ENCODE measurements around the gene BANF1. TPM values are rescaled to one million over a fixed set of nuclear protein-coding genes. Genes with fewer than 3 reads are reported as not detected.

The BANF1 gene
- total and polyA plus RNA-seq, 2 donors (not counting 1 experiment from before 2014, with no cell fraction given), result 74.3 to 99.3 TPM

DNA sequence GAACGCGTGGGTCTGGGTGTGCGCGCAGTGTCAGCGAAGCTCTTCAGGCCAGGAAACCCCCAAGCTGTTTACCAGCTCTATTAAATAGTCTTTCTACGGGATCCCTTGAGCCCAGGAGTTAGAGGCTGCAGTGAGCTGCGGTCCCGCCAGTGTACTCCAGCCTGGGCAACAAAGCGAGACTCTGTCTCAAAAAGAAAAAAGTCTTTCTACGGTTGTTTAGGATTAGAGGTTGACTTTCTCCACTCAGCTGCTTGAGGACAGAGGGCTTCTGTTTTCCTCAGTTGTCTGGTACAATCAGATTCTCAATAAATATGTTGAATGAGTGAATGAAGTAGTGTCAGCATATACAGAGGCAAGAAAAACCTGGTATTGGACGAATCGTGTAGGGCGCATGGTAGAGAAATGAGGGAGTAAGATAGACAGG lies 40.1 kb upstream of the BANF1 start:
- Histone ChIP-seq H3K27ac (ENCODE audit: low read length in 2 of 2) (peak overlapping the region; percentile 40 to 89), H3K36me3 (replicated peaks in 1 of 2; ENCODE audit: control extremely low read depth in 1 of 2, control insufficient read depth in 1 of 2, extremely low read depth in 1 of 2, insufficient read depth in 2 of 2, low read length in 1 of 2) (peaks cover 9 to 35% of the 10 kb centered on the region in 2 experiments), H3K9me3 (ENCODE audit: control extremely low read depth in 1 of 3, control insufficient read depth in 2 of 3, insufficient read depth in 1 of 3, low read length in 2 of 3) (peaks cover 0 to 1% (median 0%) of the 10 kb centered on the region in 3 donors), H2AFZ (ENCODE audit: insufficient read depth, low read depth, low read length, poor library complexity, severe bottlenecking) (no peak overlapping the region), H3K79me2 (ENCODE audit: control insufficient read depth, insufficient read depth, low read length) (peaks cover 61% of the 10 kb centered on the region), H3K4me1 (ENCODE audit: control insufficient read depth in 2 of 2, insufficient read depth in 2 of 2, low read length in 2 of 2) (peaks cover 28 to 39% of the 10 kb centered on the region in 2 donors), H3K9ac (ENCODE audit: low read length) (peak overlapping the region; percentile 97), H3K4me2 (replicated peaks; ENCODE audit: low read depth, low read length, poor library complexity, severe bottlenecking) (peak overlapping the region; percentile 95), H3K4me3 (ENCODE audit: control extremely low read depth in 1 of 5, extremely low read depth in 1 of 5, insufficient read depth in 1 of 5, low read depth in 2 of 5, low read length in 4 of 5) (peak overlapping the region; percentile 74 to 90 (median 77)), H4K20me1 (ENCODE audit: control insufficient read depth, insufficient read depth, low read length, poor library complexity, severe bottlenecking) (peaks cover 44% of the 10 kb centered on the region), H3K27me3 (replicated peaks in 1 of 4; ENCODE audit: control extremely low read depth in 1 of 4, control insufficient read depth in 3 of 4, insufficient read depth in 4 of 4, low read length in 3 of 4) (no peaks in the 10 kb centered on the region)
- Mint-ChIP-seq H3K4me1 (peaks cover 44% of the 10 kb centered on the region), H3K9me3 (ENCODE audit: insufficient read depth) (no peaks in the 10 kb centered on the region), H3K4me3 (peak overlapping the region; percentile 98), H3K27ac (peak overlapping the region; percentile 84), H3K27me3 (no peaks in the 10 kb centered on the region)
- no peak for ATAC-seq (ENCODE audit: low read depth)
- WGBS (ENCODE audit: insufficient coverage), result 9% methylated on average over 10 of the region's 13 CpGs
- TF ChIP-seq EZH2 (IDR thresholded peaks at IDR 0.05; ENCODE audit: borderline replicate concordance, insufficient read depth, low read depth, low read length, poor library complexity, severe bottlenecking), result no peak
- TF ChIP-seq CTCF (IDR thresholded peaks at IDR 0.05), result no peak
- intact Hi-C loops (cut with micrococcal nuclease), result no loop called here
- POLR2A ChIA-PET, result interaction anchor here (0.6 to 2.2 kb wide), 6 partner anchors 34 to 898 kb away, joined by 3 to 14 read pairs (median 8); partner anchors contain the start of genes BANF1, CCDC85B, EIF1AD and MUS81
- DNase-seq, result no peak
- CTCF ChIA-PET, result interaction anchor here (0.9 to 3.4 kb wide), 5 partner anchors 20 to 182 kb away, joined by 3 to 27 read pairs (median 4); partner anchors contain the start of genes BANF1, CCDC85B, EIF1AD and FIBP

DNA sequence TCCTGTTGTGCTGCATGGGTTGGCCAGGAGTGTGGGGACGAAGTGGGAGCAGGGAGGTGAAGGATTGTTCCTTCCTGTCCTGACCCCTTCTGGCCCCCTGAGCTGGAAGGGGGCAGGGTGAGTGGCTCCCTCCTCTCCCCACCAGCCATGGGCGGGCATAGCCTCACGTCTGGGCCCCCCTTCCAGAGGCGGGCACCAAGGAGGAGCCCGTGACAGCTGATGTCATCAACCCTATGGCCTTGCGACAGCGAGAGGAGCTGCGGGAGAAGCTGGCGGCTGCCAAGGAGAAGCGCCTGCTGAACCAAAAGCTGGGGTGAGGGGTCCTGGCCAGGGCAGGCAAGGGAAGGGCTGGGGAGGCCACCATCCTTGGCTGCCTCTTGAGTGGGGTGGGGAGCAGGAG lies 37.4 kb upstream of the BANF1 start:
- CTCF ChIA-PET, result interaction anchor here (0.8 kb wide), 1 partner anchor 12 kb away, joined by 4 read pairs; no protein-coding TSS in a partner anchor
- WGBS (ENCODE audit: insufficient coverage), result 95% methylated on average over 9 of the region's 10 CpGs

More for the DNA sequence above, 37.4 kb upstream of the BANF1 start:
- no peaks in the 10 kb centered on the region for H3K9me3 ChIP-seq (ENCODE audit: control extremely low read depth in 1 of 3, control insufficient read depth in 2 of 3, insufficient read depth in 1 of 3, low read length in 2 of 3)
- no peaks in the 10 kb centered on the region for H3K27me3 Mint-ChIP-seq
- no peak overlapping the region for H3K4me3 Mint-ChIP-seq
- no peak overlapping the region for H3K27ac Mint-ChIP-seq
- POLR2A ChIA-PET, result no interaction called here
- peaks cover 10 to 62% of the 10 kb centered on the region in 2 experiments for H3K36me3 ChIP-seq (replicated peaks in 1 of 2; ENCODE audit: control extremely low read depth in 1 of 2, control insufficient read depth in 1 of 2, extremely low read depth in 1 of 2, insufficient read depth in 2 of 2, low read length in 1 of 2)
- no peak overlapping the region for H3K27ac ChIP-seq (ENCODE audit: low read length in 2 of 2)
- peaks cover 20 to 29% of the 10 kb centered on the region in 2 donors for H3K4me1 ChIP-seq (ENCODE audit: control insufficient read depth in 2 of 2, insufficient read depth in 2 of 2, low read length in 2 of 2)
- peaks cover 62% of the 10 kb centered on the region for H3K79me2 ChIP-seq (ENCODE audit: control insufficient read depth, insufficient read depth, low read length)
- intact Hi-C loops (cut with micrococcal nuclease), result no loop called here
- no peaks in the 10 kb centered on the region for H3K9me3 Mint-ChIP-seq (ENCODE audit: insufficient read depth)
- H3K4me3 ChIP-seq (ENCODE audit: control extremely low read depth in 1 of 5, extremely low read depth in 1 of 5, insufficient read depth in 1 of 5, low read depth in 2 of 5, low read length in 4 of 5), result no peak overlapping the region
- H3K4me1 Mint-ChIP-seq, result peaks cover 34% of the 10 kb centered on the region
- no peak overlapping the region for H3K9ac ChIP-seq (ENCODE audit: low read length)
- H4K20me1 ChIP-seq (ENCODE audit: control insufficient read depth, insufficient read depth, low read length, poor library complexity, severe bottlenecking), result peaks cover 56% of the 10 kb centered on the region
- DNase-seq (no peak), ATAC-seq (ENCODE audit: low read depth) (no peak)
- H3K27me3 ChIP-seq (replicated peaks in 1 of 4; ENCODE audit: control extremely low read depth in 1 of 4, control insufficient read depth in 3 of 4, insufficient read depth in 4 of 4, low read length in 3 of 4), result no peaks in the 10 kb centered on the region
- no peak overlapping the region for H3K4me2 ChIP-seq (replicated peaks; ENCODE audit: low read depth, low read length, poor library complexity, severe bottlenecking)
- no peak overlapping the region for H2AFZ ChIP-seq (ENCODE audit: insufficient read depth, low read depth, low read length, poor library complexity, severe bottlenecking)
- TF ChIP-seq CTCF (IDR thresholded peaks at IDR 0.05) (no peak), EZH2 (IDR thresholded peaks at IDR 0.05; ENCODE audit: borderline replicate concordance, insufficient read depth, low read depth, low read length, poor library complexity, severe bottlenecking) (no peak)
